Activated CD4-positive, alpha-beta T cell treated with anti-CD3 and anti-CD28 coated beads, Interleukin-2, Interleukin-6, amounts not matched to agents 100 ng/mL and 50 ng/mL, durations not matched to agents 16 hours and 8 hours (primary cell): ENCODE data around the gene CCNT2.
"Not testable (repeated sequence)": the region's sequence is repeated elsewhere in the genome, so short reads cannot be mapped to it uniquely, and the experiment has no call there.

Experiments used
- DNase-seq: peaks from one replicate; pipeline ENCODE4 v3.0.0-alpha.2; 2020

CCNT2 gene

DNA sequence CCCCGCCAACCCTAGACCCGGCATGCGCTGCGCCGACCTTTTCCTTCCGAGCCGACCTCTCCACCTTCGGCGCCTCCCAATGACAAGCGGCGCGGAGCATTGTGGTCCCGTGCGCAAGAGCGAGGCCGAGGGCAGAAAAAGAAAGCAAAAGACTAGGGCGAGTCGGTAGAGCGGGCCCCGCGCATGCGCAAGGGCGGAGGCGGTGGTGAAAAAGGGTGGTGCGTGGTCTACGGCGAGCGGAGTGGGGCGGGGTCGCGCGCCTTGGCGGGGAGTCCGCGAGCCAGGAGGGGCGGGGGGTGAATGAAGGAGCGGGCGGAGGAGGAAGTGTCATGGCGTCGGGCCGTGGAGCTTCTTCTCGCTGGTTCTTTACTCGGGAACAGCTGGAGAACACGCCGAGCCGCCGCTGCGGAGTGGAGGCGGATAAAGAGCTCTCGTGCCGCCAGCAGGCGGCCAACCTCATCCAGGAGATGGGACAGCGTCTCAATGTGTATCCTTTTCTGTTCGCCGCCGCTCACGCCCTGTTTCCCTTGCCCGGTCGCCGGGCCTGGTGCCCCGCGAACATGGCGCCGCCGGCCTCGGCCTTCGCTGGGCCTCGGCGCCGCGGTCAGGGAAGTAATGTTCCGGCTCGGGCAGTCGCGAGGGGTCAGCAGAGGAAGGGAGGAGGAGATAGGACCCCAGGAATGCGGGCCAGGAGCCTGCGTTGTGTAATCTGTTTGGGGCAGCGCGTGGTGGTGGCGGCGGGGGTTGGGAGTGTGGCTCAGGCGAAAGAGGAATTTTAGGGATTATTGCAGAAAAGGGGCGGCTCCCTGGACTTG, at the start of gene CCNT2:
CCNT2 (plus strand) TSS at position 297 of the 815 bp plus-strand sequence; CDS start at position 330, 33 bp downstream.
- peak; percentile 100 for DNase-seq

DNA sequence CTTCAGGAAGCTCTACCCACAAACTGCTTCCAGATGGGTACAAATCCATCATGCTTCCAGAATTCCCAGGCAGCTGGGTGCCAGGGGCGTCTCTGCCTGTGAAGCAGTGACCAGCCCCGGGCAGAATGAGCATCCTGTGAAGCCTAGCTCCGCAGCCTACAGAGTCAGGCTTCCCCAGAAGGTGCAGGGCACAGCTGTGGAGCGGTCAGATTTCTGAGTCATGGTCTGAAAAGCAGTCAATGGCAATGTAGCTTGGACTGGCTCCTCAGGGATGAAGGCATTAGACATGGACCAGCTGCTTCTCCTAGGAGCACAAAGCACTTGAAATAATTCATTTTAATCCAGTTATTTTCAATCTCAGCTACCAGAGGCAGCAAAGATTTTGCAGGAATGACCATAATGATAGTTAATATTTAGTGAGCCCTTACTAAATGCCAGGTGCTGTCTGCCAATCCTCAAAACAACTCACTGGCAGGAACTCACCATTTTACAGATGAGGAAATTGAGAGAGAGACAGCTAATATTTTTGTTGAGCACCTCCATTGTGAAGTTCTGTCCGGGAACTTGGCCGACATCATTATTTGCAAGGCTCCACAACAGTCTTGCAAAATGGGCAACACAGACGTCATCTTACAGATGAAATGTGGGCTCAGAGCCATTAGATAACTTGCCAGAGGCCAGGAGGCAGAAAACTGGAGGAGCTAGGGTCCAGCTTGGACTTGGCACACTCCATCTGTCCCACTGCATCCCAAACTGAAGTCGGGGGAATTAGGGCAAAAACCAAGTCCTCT, 48.5 kb upstream of the CCNT2 start:
- DNase-seq: no peak

DNA sequence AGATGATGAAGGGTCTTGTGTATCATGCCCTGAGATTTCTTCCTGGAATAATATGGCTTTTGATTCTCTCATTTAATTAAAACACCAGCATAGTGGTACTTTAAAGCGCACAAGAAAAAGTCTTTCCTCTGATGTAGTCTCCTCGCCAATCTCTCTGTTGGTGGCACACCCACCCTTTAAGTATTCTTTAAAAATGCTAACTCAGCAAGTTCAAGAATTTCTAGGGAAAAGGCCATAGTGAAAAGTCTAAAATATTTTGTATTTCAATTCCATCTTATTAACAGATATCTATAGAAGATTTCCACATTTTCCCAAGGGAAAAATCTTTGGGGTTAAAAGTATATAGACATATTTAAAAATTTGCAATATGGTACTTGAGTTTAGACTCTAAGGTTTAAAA, 45.5 kb upstream of the CCNT2 start:
- no peak for DNase-seq

DNA sequence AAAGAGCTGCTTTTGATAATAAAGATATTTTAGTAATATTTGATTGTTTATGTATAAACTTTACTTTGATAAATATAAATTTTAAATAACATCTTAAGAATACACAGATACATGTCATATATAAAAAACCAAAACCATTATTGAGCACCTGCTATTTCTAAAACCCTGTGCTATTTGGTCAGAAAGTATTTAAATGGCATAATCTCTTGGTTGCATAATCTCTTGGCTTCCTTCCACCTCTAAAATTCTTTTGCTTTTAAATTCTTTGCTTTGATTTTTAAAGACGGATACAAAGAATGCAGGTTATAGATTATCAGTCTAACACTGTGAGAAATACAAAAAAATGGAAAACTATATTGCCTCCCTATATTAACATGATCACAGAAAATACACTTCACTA, 43.3 kb upstream of the CCNT2 start:
- DNase-seq: no peak

DNA sequence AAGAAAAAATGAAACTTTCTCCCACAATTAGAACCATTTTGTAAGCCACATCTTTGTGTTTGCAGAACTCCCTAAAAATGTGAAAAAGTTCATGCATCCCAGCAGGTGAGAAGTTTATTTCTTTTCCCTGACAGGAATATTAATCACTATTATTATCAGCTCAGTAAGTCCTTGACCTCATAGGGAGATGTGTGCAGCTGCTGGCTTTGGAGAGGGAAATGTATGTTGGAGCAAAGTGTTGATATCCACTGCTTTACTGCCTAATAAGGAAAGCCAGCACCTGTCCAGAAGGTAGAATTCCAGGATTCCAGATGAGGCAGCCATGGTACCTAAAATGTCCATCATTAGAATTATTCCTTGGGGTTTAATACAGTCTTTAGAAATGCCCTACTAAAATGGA, 35.8 kb upstream of the CCNT2 start:
- no peak for DNase-seq

DNA sequence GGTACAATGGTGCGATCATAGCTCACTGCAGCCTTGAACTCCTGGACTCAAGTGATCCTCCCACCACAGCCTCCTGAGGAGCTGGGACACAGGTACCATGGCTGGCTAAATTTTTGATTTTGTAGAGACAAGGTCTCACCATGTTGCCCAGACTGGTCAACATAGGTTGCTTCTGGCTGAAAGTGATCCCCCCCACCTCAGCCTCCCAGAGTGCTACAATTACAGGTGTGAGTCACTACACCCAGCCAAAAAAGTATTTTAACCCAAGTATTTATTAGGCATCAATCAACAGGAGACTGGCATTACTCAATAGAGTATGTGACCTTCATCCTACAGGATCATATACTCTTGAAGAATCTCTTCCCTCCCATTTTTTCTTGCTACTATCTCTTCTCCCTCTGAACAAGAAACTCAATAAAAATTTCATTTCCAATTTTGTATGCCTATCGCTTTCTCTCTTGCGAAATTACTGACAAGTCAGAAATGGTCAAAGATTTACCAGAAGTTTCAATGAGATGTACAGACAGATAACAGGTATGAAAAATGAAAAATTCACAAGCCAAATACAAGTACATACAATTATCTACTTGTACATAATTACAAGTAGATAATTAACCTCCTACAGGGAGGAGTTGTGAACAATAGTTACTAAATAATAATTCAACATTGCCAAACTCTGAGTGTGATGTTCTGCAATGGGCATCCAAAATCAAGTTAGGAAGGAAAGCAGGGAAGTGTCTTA, 34.9 kb upstream of the CCNT2 start:
- DNase-seq: no peak

DNA sequence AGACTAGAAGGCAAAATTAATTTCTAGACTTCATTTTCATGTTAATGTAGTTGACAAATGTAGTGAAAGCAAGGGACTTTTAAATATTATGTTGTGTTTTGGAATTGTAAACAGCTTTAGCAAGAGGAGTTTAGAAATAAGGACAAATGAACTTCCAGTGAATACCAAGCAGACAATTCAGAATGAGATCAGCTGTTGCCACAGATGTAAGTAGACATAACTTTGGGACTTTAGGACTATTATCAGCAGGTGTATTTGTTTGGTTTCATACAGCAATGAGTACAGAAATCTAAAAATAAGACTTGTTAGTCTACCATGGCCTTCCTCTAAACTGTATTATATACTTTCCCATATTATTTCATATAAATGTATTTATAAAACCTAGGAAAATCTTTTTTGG, 34.2 kb upstream of the CCNT2 start:
- DNase-seq: no peak

DNA sequence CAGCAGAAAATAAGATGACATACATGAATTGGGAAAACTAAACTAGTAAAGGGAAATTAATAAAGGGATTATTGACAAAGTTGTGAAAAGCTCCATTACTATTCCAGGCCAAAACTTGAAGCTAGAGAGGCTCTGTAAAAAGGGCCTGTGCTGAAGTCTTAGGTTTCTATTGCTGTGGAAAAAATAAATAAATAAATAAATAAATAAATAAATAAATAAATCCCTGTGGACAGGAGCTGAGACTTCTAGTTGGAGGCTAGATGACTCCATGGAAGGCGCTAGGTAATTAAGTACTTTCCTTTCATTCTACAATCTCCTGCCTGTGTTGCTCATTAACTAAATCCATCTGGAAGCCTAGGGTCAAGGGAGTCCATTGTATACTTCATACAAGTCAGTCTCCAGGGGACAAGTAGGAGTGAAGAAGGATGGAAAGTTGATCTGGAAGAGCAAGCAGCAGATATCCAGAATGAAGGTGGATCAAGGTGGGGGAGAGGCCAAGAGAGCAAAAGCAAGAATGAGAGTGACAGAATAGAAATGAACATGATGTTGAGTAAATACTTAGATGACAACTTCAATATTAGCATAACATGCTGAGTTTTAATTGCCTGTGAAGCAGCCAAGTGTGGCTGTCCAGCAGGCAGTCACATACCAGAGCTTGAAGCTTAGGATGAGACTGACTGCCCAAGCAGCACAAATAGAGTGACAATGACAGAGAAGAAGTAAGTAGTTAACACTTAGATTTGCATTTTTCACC, 26.2 kb upstream of the CCNT2 start:
- DNase-seq: no peak

DNA sequence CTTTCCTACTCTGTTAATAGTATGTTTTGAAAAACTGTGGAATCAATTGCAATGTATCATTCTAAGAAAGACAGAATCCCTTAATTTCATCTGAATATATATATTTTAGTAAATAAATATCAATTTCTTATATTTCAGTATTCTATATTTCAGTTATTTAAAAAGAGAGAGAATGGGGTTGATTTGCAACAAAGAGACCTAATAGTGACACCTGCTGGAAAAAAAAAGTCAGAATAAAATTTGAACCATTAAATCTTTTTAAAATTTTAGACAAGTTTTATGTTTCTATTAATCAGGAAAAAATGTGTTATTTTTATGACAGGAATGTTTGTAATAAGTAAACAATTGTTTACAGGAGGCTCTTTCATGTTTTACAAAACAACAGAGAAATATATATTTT, 20.7 kb upstream of the CCNT2 start:
- DNase-seq: no peak

DNA sequence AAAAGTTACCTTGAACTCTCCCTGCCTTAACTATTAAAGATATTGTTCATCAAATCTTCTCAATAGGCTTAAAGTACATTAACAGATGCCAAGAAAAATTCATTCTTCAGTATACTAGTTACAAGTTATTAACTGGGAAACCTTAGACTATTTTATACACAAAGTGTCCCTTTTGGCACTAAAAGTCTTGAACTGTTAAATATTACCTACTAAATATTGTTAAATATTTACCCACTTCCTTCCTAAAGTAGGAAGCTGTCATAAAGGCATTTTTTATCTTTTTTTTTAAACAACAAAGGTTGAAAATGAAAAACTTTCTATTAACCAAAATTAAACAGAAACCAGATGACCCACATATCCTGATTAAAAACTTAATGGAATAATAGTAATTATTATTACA, 19.4 kb upstream of the CCNT2 start:
- no peak for DNase-seq

DNA sequence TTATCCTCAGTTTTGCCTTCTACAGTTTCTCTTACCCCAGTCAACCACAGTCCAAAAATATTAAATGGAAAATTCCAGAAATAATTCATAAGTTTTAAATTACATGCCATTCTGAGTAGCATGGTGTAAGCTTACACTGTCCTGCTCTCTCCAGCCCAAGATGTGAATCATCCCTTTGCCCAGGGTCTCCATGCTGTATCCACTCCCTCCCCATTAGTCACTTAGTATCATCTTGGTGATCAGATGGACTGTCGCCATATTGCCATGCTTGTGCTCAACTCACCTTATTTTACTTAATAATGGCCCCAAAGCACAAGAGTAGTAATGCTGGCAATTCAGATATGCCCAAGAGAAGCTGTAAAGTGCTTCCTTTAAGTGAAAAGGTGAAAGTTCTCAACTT, 18.5 kb upstream of the CCNT2 start:
- DNase-seq: no peak

DNA sequence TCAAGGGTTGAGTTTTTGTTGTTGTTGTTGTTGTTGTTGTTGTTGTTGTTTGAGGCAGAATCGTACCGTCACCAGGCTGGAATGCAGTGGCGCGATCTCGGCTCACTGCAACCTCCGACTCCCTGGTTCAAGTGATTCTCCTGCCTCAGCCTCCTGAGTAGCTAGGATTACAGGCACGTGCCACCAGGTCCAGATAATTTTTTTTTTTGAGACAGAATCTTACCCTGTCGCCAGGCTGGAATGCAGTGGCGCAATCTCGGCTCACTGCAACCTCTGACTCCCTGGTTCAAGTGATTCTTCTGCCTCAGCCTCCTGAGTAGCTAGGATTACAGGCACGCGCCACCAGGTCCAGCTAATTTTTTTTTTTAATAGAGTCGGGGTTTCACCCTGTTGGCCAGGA, 14.9 kb upstream of the CCNT2 start:
- not testable (repeated sequence) for DNase-seq

DNA sequence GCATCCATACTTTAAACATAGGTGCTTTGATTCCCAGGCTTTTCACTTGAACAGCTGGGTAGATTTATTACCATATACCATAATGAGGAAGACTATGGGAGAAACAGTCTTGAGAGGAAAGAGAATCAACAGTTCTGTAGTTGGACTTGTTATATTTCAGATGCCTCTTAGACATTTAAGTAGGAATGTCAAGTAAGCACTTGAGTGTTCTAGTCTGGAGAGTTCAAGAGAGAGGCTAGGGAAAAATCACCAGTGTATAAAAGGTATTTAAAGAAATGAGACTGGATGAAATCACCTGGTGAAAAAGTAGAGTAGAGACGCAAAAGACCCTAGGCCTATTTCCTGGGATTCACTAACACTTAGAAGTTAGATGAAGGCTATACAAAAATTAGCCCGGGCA, 13.5 kb upstream of the CCNT2 start:
- no peak for DNase-seq

DNA sequence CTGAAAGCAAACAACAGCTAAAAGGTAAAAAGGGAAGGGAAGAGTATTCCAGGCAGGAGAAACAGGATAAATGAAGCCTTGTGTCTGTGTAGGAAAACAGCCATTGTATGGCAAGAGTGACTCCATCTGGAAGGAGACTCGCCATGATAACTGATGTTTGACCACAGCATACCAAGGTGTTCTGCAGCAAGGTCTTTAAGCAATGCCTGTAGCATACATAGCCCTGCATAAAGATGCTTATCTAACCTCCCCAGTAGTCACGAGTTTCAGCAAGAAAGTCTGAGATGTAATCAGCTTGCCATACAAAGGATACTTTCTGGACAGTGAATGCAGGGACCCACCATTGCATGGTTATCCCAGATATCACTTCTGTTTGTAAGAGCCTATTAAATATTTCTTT, 11.9 kb upstream of the CCNT2 start:
- no peak for DNase-seq

DNA sequence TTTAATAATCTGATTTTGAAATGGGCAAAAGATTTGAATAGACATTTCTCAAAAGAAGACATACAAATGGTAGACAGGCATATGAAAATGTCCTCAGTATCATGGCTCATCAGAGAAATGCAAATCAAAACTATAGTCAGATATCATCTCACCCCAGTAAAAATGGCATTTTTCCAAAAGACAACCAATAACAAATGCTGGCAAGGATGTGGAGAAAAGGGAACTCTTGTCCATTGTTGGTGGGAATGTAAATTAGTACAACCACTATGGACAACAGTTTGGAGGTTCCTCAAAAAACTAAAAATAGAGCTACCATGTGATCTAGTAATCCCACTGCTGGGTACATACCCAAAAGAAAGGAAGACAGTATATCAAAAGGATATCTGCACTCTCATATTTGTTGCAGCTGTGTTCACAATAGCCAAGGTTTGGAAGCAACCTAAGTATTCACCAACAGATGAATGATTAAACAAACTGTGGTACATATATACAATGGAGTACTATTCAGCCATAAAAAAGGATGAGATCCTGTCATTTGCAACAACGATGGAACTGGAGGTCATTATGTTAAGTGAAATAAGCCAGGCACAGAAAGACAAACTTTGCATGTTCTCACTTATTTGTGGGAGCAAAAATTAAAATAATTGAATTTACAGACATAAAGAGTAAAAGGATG, 11.0 kb upstream of the CCNT2 start:
- not testable (repeated sequence) for DNase-seq

DNA sequence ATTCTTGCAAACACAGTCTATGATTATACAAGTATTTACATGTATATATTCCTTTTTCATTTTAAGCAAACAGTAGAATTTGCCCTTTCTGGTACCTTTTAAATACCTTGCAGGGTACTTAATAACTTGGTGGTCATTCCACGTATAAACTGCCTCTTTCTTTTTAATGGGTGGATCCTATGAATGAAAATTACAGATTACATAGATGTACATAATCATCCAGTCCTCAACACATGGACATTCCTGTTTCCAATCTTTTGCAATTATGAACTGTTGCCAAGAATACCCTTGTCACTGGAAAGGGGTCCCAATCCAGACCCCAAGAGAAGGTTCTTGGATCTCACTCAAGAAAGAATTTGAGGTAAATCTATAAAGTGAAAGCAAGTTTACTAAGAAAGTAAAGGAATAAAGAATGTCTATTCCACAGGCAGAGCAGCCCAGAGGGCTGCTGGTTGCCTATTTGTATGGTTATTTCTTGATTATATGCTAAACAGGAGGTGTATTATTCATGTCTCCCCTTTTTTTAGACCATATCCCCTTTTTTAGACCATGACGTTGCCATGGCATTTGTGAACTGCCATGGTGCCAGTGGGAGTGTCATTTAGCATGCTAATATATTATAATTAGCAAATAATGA, 7.7 kb upstream of the CCNT2 start:
- no peak for DNase-seq

DNA sequence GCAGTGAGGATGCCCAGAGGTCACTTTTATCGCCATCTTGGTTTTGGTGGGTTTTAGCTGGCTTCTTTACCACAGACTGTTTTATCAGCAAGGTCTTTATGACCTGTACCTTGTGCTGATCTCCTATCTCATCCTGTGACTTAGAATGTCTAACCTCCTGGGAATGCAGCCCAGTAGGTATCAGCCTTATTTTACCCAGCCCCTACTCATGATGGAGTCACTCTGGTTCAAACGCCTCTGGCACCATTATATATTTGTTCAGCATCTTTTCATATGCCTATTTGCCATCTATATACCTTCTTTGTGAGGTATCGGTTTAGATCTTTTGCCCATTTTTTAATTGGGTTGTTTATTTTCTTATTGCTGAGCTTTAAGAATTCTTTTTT, 7.2 kb upstream of the CCNT2 start:
- DNase-seq: no peak

DNA sequence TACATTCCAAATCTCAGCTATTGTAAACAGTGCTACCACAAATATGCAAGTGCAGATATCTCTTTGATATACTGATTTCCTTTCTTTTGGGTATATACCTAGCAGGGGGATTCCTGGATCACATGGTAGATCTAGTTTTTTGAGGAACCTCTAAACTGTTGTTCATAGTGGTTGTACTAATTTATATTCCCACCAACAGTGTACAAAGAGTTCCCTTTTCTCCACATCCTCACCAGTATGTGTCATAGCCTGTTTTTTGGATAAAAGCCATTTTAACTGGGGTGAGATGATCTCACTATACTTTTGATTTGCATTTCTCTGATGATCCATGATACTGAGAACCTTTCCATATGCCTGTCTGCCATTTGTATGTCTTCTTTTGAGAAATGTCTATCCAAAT, 6.3 kb upstream of the CCNT2 start:
- DNase-seq: no peak

DNA sequence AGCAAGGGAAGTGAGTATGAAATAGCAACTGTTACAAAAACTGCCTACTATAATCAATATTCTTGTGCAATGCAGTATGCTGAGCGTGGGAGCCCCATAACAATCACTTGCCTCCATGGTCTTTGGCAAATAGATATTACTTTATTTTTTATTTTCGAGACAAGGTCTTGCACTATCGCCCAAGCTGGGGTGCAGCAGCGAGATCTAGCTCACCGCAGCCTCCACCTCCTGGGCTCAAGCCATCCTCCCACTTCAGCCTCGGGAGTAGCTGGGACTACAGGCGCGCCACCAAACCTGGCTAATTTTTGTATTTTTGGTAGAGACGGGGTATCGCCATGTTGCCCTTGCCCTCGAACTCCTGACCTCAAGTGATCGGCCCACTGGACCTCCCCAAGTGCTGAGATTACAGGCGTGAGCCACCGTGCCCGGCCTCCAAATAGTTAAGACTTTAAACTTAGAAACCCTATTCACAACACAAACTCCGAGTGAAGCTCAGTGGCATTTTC, 1.2 kb upstream of the CCNT2 start:
- no peak for DNase-seq

DNA sequence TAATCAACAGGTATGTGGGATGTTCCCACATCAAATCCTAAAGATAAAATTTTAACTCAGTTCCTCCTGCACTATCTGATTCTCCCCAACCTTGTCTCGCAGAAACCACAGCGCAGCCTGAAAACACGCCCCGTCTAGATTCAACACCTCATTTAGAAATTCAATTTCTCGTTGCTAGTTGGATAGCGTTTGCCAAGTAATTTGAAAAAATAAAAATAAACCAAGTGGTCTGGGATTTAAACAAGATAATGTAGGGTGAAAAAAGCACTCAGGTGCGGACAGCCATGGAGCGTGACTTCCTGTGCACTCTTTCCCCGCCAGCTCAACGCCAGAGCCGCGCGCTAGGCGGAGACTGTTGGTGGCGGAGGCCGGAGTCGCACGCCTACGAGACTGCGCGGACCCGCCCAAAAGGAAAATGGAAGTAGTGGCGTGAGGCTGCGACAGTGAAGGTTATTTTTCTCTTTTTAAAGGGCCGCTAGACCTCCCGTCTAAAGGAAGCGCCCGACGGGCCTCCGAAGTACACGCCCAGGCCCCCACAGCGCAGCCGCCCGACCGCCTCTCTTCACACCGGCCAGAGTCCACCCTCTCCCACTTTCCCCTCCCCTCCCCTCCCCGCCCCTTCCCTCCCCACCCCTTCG, 615 bp upstream of the CCNT2 start:
- no peak for DNase-seq
